ENCODE results near the gene TACO1.

TACO1 gene

DNA sequence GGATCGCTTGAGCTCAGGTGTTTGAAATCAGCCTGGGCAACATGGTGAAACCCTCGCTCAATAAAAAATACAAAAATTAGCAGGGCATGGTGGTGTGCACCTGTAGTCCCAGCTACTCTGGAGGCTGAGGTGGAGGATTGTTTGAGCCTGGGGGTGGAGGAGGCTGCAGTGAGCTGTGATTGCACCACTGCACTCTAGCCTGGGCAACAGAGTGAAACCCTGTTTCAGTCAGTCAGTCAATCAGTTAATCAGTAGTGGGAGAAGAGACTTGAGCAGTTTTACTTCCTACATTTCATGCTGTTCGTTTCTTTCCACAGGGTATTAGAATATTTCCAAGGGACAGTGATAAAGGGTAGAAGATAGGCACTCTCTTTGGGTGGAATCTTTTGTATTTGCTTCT is 30.4 kb downstream of the TACO1 start:
- no peak overlapping the region for H3K18ac ChIP-seq (ENCODE audit: low read length)
- WGBS, 2 donors (ENCODE audit: extremely low coverage in 2 of 2, insufficient read length in 2 of 2, insufficient replicate concordance in 1 of 2): no CpG with 5 or more reads among the region's 3 CpGs

DNA sequence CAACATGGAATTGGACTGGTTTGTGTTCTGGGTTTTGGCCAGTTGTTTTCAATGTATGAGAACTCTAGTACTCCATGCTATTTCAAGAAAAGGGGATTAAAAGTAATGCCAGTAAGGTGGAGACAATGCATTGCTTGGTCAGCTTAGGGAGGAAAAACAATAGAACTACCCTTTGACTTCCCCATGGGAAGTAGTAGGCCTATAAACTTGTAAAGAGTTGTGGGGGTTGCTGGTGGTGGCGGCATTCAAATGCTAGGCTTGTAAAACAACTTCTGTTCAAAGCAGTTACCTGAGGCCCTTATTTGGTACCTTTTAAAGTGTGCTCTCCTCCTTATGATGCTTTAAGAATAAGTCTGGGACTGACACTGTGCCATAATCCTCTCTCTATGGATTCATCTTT is 30.9 kb downstream of the TACO1 start:
- Histone ChIP-seq H3K14ac (ENCODE audit: low read length) (no peak overlapping the region), H3K18ac (ENCODE audit: low read length) (no peak overlapping the region), H2BK120ac (ENCODE audit: low read depth, low read length) (no peak overlapping the region), H2AK5ac (ENCODE audit: low read depth, low read length) (no peak overlapping the region), H2BK5ac (ENCODE audit: low read length) (no peak overlapping the region), H3K9me3 (replicated peaks in 1 of 2; ENCODE audit: control insufficient read depth in 2 of 2, insufficient read depth in 1 of 2, low read depth in 1 of 2, low read length in 2 of 2) (no peaks in the 10 kb centered on the region), H2AFZ (ENCODE audit: low read length) (no peak overlapping the region), H3K9ac (ENCODE audit: low read depth, low read length, poor library complexity) (no peak overlapping the region), H3K23ac (ENCODE audit: low read depth, low read length, poor library complexity) (no peak overlapping the region), H3K4ac (ENCODE audit: low read length) (no peak overlapping the region), H2BK12ac (ENCODE audit: low read length) (no peak overlapping the region), H3K36me3 (replicated peaks in 1 of 2; ENCODE audit: control insufficient read depth in 2 of 2, insufficient read depth in 2 of 2, low read length in 2 of 2) (peaks cover 0 to 45% of the 10 kb centered on the region in 2 donors), H4K8ac (ENCODE audit: low read depth, low read length) (no peak overlapping the region), H3K4me1 (ENCODE audit: control insufficient read depth in 2 of 2, insufficient read depth in 1 of 2, low read depth in 1 of 2, low read length in 2 of 2) (peaks cover 4 to 12% of the 10 kb centered on the region in 2 donors), H3K79me1 (ENCODE audit: low read depth, low read length) (peaks cover 2% of the 10 kb centered on the region), H3K4me2 (ENCODE audit: insufficient read depth, low read length, poor library complexity, severe bottlenecking) (no peak overlapping the region), H3K27ac (replicated peaks; ENCODE audit: low read length) (no peak overlapping the region), H3K4me3 (ENCODE audit: low read length in 2 of 2) (no peak overlapping the region), H4K91ac (ENCODE audit: low read depth, low read length, poor library complexity) (no peak overlapping the region), H3K27me3 (ENCODE audit: control insufficient read depth in 3 of 3, insufficient read depth in 3 of 3, low read depth in 1 of 3, low read length in 3 of 3) (no peaks in the 10 kb centered on the region), H2BK15ac (ENCODE audit: low read length) (no peak overlapping the region)
- DNase-seq (ENCODE audit: low spot score): no peak
- WGBS, 2 donors (ENCODE audit: extremely low coverage in 2 of 2, insufficient read length in 2 of 2, insufficient replicate concordance in 1 of 2): no CpG with 5 or more reads among the region's 1 CpG

More for the DNA sequence above, 30.4 kb downstream of the TACO1 start:
- no peak overlapping the region for H2BK12ac ChIP-seq (ENCODE audit: low read length)
- H3K4ac ChIP-seq (ENCODE audit: low read length): no peak overlapping the region
- no peak overlapping the region for H2BK15ac ChIP-seq (ENCODE audit: low read length)
- no peaks in the 10 kb centered on the region for H3K27me3 ChIP-seq (ENCODE audit: control insufficient read depth in 3 of 3, insufficient read depth in 3 of 3, low read depth in 1 of 3, low read length in 3 of 3)
- peaks cover 2% of the 10 kb centered on the region for H3K79me1 ChIP-seq (ENCODE audit: low read depth, low read length)
- H2BK5ac ChIP-seq (ENCODE audit: low read length): no peak overlapping the region
- no peak for DNase-seq (ENCODE audit: low spot score)
- no peak overlapping the region for H3K4me3 ChIP-seq (ENCODE audit: low read length in 2 of 2)
- peaks cover 0 to 39% of the 10 kb centered on the region in 2 donors for H3K36me3 ChIP-seq (replicated peaks in 1 of 2; ENCODE audit: control insufficient read depth in 2 of 2, insufficient read depth in 2 of 2, low read length in 2 of 2)
- H3K4me1 ChIP-seq (ENCODE audit: control insufficient read depth in 2 of 2, insufficient read depth in 1 of 2, low read depth in 1 of 2, low read length in 2 of 2): peaks cover 4 to 12% of the 10 kb centered on the region in 2 donors
- no peak overlapping the region for H2AK5ac ChIP-seq (ENCODE audit: low read depth, low read length)
- H3K4me2 ChIP-seq (ENCODE audit: insufficient read depth, low read length, poor library complexity, severe bottlenecking): no peak overlapping the region
- H2BK120ac ChIP-seq (ENCODE audit: low read depth, low read length): no peak overlapping the region
- H4K91ac ChIP-seq (ENCODE audit: low read depth, low read length, poor library complexity): no peak overlapping the region
- no peak overlapping the region for H3K14ac ChIP-seq (ENCODE audit: low read length)
- no peak overlapping the region for H2AFZ ChIP-seq (ENCODE audit: low read length)
- no peak overlapping the region for H3K27ac ChIP-seq (replicated peaks; ENCODE audit: low read length)
- H3K9me3 ChIP-seq (replicated peaks in 1 of 2; ENCODE audit: control insufficient read depth in 2 of 2, insufficient read depth in 1 of 2, low read depth in 1 of 2, low read length in 2 of 2): no peaks in the 10 kb centered on the region
- H4K8ac ChIP-seq (ENCODE audit: low read depth, low read length): no peak overlapping the region
- H3K9ac ChIP-seq (ENCODE audit: low read depth, low read length, poor library complexity): no peak overlapping the region
- H3K23ac ChIP-seq (ENCODE audit: low read depth, low read length, poor library complexity): no peak overlapping the region

DNA sequence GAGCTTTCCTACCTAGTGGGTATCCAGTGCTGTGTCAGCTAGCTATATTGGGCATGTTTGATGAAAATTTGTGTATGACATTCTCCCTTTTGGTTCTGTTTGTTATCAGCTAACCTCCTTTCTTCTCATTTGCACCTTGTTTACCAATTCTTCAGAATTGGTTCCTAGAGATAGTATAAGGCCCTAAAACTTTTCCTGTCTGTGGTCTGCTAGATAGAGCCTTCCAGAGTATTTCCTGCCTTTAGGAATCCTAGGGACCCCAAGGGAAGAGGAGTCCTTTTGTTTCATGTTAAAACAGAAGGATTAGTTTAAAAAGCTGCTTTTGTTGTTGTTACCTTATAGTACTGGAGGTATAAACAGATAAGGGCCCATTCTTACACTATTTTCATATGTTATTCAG is 33.0 kb downstream of the TACO1 start:
- Histone ChIP-seq H2BK12ac (ENCODE audit: low read length) (no peak overlapping the region), H3K9me3 (replicated peaks in 1 of 2; ENCODE audit: control insufficient read depth in 2 of 2, insufficient read depth in 1 of 2, low read depth in 1 of 2, low read length in 2 of 2) (no peaks in the 10 kb centered on the region), H3K27me3 (ENCODE audit: control insufficient read depth in 3 of 3, insufficient read depth in 3 of 3, low read depth in 1 of 3, low read length in 3 of 3) (no peaks in the 10 kb centered on the region), H3K4me2 (ENCODE audit: insufficient read depth, low read length, poor library complexity, severe bottlenecking) (no peak overlapping the region), H3K4ac (ENCODE audit: low read length) (no peak overlapping the region), H3K4me3 (ENCODE audit: low read length in 2 of 2) (no peak overlapping the region), H3K36me3 (replicated peaks in 1 of 2; ENCODE audit: control insufficient read depth in 2 of 2, insufficient read depth in 2 of 2, low read length in 2 of 2) (peaks cover 0 to 60% of the 10 kb centered on the region in 2 donors), H3K9ac (ENCODE audit: low read depth, low read length, poor library complexity) (no peak overlapping the region), H3K27ac (replicated peaks; ENCODE audit: low read length) (no peak overlapping the region), H2BK5ac (ENCODE audit: low read length) (no peak overlapping the region), H4K8ac (ENCODE audit: low read depth, low read length) (no peak overlapping the region), H4K91ac (ENCODE audit: low read depth, low read length, poor library complexity) (no peak overlapping the region), H2BK15ac (ENCODE audit: low read length) (no peak overlapping the region), H2AK5ac (ENCODE audit: low read depth, low read length) (no peak overlapping the region), H2BK120ac (ENCODE audit: low read depth, low read length) (no peak overlapping the region), H3K18ac (ENCODE audit: low read length) (no peak overlapping the region), H3K4me1 (ENCODE audit: control insufficient read depth in 2 of 2, insufficient read depth in 1 of 2, low read depth in 1 of 2, low read length in 2 of 2) (peaks cover 4 to 12% of the 10 kb centered on the region in 2 donors), H3K23ac (ENCODE audit: low read depth, low read length, poor library complexity) (no peak overlapping the region), H2AFZ (ENCODE audit: low read length) (peak overlapping the region; percentile 13), H3K79me1 (ENCODE audit: low read depth, low read length) (no peaks in the 10 kb centered on the region), H3K14ac (ENCODE audit: low read length) (no peak overlapping the region)
- no peak for DNase-seq (ENCODE audit: low spot score)

- DNase-seq (ENCODE audit: low spot score): no peak
- Histone ChIP-seq H3K23ac (ENCODE audit: low read depth, low read length, poor library complexity) (no peak overlapping the region), H3K4me1 (ENCODE audit: control insufficient read depth in 2 of 2, insufficient read depth in 1 of 2, low read depth in 1 of 2, low read length in 2 of 2) (peaks cover 4 to 12% of the 10 kb centered on the region in 2 donors), H3K18ac (ENCODE audit: low read length) (no peak overlapping the region), H3K4me2 (ENCODE audit: insufficient read depth, low read length, poor library complexity, severe bottlenecking) (no peak overlapping the region), H3K36me3 (replicated peaks in 1 of 2; ENCODE audit: control insufficient read depth in 2 of 2, insufficient read depth in 2 of 2, low read length in 2 of 2) (peaks cover 0 to 57% of the 10 kb centered on the region in 2 donors), H2BK15ac (ENCODE audit: low read length) (no peak overlapping the region), H3K9me3 (replicated peaks in 1 of 2; ENCODE audit: control insufficient read depth in 2 of 2, insufficient read depth in 1 of 2, low read depth in 1 of 2, low read length in 2 of 2) (no peaks in the 10 kb centered on the region), H3K27ac (replicated peaks; ENCODE audit: low read length) (no peak overlapping the region), H3K79me1 (ENCODE audit: low read depth, low read length) (no peaks in the 10 kb centered on the region), H2AK5ac (ENCODE audit: low read depth, low read length) (no peak overlapping the region), H3K4ac (ENCODE audit: low read length) (no peak overlapping the region), H2AFZ (ENCODE audit: low read length) (peak overlapping the region; percentile 13), H4K8ac (ENCODE audit: low read depth, low read length) (no peak overlapping the region), H3K14ac (ENCODE audit: low read length) (no peak overlapping the region), H3K4me3 (ENCODE audit: low read length in 2 of 2) (no peak overlapping the region), H3K27me3 (ENCODE audit: control insufficient read depth in 3 of 3, insufficient read depth in 3 of 3, low read depth in 1 of 3, low read length in 3 of 3) (no peaks in the 10 kb centered on the region), H2BK5ac (ENCODE audit: low read length) (no peak overlapping the region), H4K91ac (ENCODE audit: low read depth, low read length, poor library complexity) (no peak overlapping the region), H3K9ac (ENCODE audit: low read depth, low read length, poor library complexity) (no peak overlapping the region), H2BK12ac (ENCODE audit: low read length) (no peak overlapping the region), H2BK120ac (ENCODE audit: low read depth, low read length) (no peak overlapping the region)
- no CpG with 5 or more reads among the region's 4 CpGs for WGBS, 2 donors (ENCODE audit: extremely low coverage in 2 of 2, insufficient read length in 2 of 2, insufficient replicate concordance in 1 of 2)
Observed at GRCh38 chr17:63634163-63634562, 33.5 kb downstream of the TACO1 start.
